Upper lobe of left lung (tissue), 4 donors: ENCODE measurements around the gene GPC2.

Experiments
- POLR2AphosphoS5 ChIP-seq, 2 donors: sonication (generic); formaldehyde crosslinking; IDR thresholded peaks; one replicate each; pipeline ENCODE4 v1.5.1; 2017; ENCODE audit warnings: antibody characterized with exemption in 2 of 2
- TF ChIP-seq, protein P1 (sequence below), 6 experiments: fragments of 450-650 bp in 4 of 6; fragments of 200-600 bp in 2 of 6; sonication (generic) in 2 of 6; IDR thresholded peaks; one replicate each; pipeline ENCODE4 v1.5.1; 2016 to 2019; ENCODE audit warnings: antibody characterized with exemption in 6 of 6

DNA sequence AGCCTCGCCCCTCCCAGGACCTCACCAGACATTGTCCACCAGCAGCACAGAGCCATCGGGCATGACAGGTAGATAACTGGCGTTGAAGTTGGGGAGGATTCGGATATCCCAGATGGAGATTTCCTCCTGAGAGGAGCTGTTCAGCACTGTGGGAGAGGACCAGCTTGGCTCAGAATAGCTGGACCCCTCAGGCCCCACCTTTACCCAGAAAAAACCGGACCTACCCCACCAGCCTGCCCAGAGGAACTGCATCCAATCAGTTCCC lies 20.2 kb downstream of the GPC2 start:
- TF ChIP-seq, protein P1, sequence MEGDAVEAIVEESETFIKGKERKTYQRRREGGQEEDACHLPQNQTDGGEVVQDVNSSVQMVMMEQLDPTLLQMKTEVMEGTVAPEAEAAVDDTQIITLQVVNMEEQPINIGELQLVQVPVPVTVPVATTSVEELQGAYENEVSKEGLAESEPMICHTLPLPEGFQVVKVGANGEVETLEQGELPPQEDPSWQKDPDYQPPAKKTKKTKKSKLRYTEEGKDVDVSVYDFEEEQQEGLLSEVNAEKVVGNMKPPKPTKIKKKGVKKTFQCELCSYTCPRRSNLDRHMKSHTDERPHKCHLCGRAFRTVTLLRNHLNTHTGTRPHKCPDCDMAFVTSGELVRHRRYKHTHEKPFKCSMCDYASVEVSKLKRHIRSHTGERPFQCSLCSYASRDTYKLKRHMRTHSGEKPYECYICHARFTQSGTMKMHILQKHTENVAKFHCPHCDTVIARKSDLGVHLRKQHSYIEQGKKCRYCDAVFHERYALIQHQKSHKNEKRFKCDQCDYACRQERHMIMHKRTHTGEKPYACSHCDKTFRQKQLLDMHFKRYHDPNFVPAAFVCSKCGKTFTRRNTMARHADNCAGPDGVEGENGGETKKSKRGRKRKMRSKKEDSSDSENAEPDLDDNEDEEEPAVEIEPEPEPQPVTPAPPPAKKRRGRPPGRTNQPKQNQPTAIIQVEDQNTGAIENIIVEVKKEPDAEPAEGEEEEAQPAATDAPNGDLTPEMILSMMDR (IDR thresholded peaks at IDR 0.05), result no peak
- no peak for TF ChIP-seq POLR2AphosphoS5 (IDR thresholded peaks at IDR 0.05)
